Rectal smooth muscle tissue (tissue), 1 donor: ENCODE data around the gene WBP11.
"Not testable (repeated sequence)": the region's sequence is repeated elsewhere in the genome, so short reads cannot be mapped to it uniquely, and the experiment has no call there.

Experiments
- H3K27ac ChIP-seq: one replicate; pipeline ENCODE4 v1.7.0; 2013; ENCODE audit warnings: low read depth, low read length, inconsistent platforms
- H3K27me3 ChIP-seq: one replicate; pipeline ENCODE4 v1.7.0; 2013; ENCODE audit warnings: low read length; ENCODE audit not compliant: control insufficient read depth, insufficient read depth
- H3K36me3 ChIP-seq: one replicate; pipeline ENCODE4 v1.7.0; 2013; ENCODE audit warnings: low read length; ENCODE audit not compliant: control insufficient read depth, insufficient read depth
- H3K4me1 ChIP-seq: one replicate; pipeline ENCODE4 v1.7.0; 2013; ENCODE audit warnings: low read length; ENCODE audit not compliant: control insufficient read depth, insufficient read depth
- H3K4me3 ChIP-seq: one replicate; pipeline ENCODE4 v1.7.0; 2013; ENCODE audit warnings: low read length
- H3K9ac ChIP-seq: one replicate; pipeline ENCODE4 v1.7.0; 2013; ENCODE audit warnings: low read length

The WBP11 gene

GRCh38 chr12:14767617-14768016 is 35.7 kb downstream of the WBP11 start:
- no peak overlapping the region for H3K27ac ChIP-seq
- H3K4me1 ChIP-seq: peaks cover 4% of the 10 kb centered on the region
- H3K36me3 ChIP-seq: no peaks in the 10 kb centered on the region
- H3K4me3 ChIP-seq: no peak overlapping the region
- H3K9ac ChIP-seq: no peak overlapping the region
- no peaks in the 10 kb centered on the region for H3K27me3 ChIP-seq

GRCh38 chr12:14766649-14767215 is 36.5 kb downstream of the WBP11 start:
- Histone ChIP-seq H3K9ac (no peak overlapping the region), H3K36me3 (no peaks in the 10 kb centered on the region), H3K4me1 (peaks cover 4% of the 10 kb centered on the region), H3K27me3 (no peaks in the 10 kb centered on the region), H3K4me3 (no peak overlapping the region), H3K27ac (no peak overlapping the region)

GRCh38 chr12:14766020-14766419 is 37.3 kb downstream of the WBP11 start:
- H3K36me3 ChIP-seq, H3K4me1 ChIP-seq, H3K9ac ChIP-seq, H3K27me3 ChIP-seq, H3K4me3 ChIP-seq, H3K27ac ChIP-seq: not testable (repeated sequence)

GRCh38 chr12:14765398-14765797 is 37.9 kb downstream of the WBP11 start:
- no peak overlapping the region for H3K27ac ChIP-seq
- H3K27me3 ChIP-seq: no peaks in the 10 kb centered on the region
- H3K4me1 ChIP-seq: peaks cover 4% of the 10 kb centered on the region
- no peak overlapping the region for H3K9ac ChIP-seq
- H3K36me3 ChIP-seq: no peaks in the 10 kb centered on the region
- H3K4me3 ChIP-seq: no peak overlapping the region

- H3K36me3 ChIP-seq, H3K4me1 ChIP-seq, H3K4me3 ChIP-seq, H3K9ac ChIP-seq, H3K27ac ChIP-seq, H3K27me3 ChIP-seq: not testable (repeated sequence)
These were observed 43.5 kb downstream of the WBP11 start for GRCh38 chr12:14759711-14760280.

GRCh38 chr12:14756334-14757143 is 46.7 kb downstream of the WBP11 start:
- Histone ChIP-seq H3K9ac (no peak overlapping the region), H3K4me3 (no peak overlapping the region), H3K4me1 (no peaks in the 10 kb centered on the region), H3K27ac (no peak overlapping the region), H3K27me3 (no peaks in the 10 kb centered on the region), H3K36me3 (no peaks in the 10 kb centered on the region)

GRCh38 chr12:14751986-14752385 is 51.3 kb downstream of the WBP11 start:
- Histone ChIP-seq H3K36me3 (no peaks in the 10 kb centered on the region), H3K27ac (no peak overlapping the region), H3K4me3 (no peak overlapping the region), H3K4me1 (no peaks in the 10 kb centered on the region), H3K9ac (no peak overlapping the region), H3K27me3 (no peaks in the 10 kb centered on the region)

GRCh38 chr12:14743061-14743460 is 60.2 kb downstream of the WBP11 start:
- Histone ChIP-seq H3K9ac (no peak overlapping the region), H3K36me3 (no peaks in the 10 kb centered on the region), H3K27ac (no peak overlapping the region), H3K4me3 (no peak overlapping the region), H3K27me3 (no peaks in the 10 kb centered on the region), H3K4me1 (no peaks in the 10 kb centered on the region)

- Histone ChIP-seq H3K4me3 (no peak overlapping the region), H3K36me3 (no peaks in the 10 kb centered on the region), H3K27me3 (no peaks in the 10 kb centered on the region), H3K4me1 (no peaks in the 10 kb centered on the region), H3K27ac (no peak overlapping the region), H3K9ac (no peak overlapping the region)
These were observed 61.3 kb downstream of the WBP11 start for GRCh38 chr12:14741942-14742341.

GRCh38 chr12:14741153-14741552 is 62.1 kb downstream of the WBP11 start:
- Histone ChIP-seq H3K36me3 (no peaks in the 10 kb centered on the region), H3K27ac (no peak overlapping the region), H3K9ac (no peak overlapping the region), H3K27me3 (no peaks in the 10 kb centered on the region), H3K4me3 (no peak overlapping the region), H3K4me1 (no peaks in the 10 kb centered on the region)

GRCh38 chr12:14736441-14736840 is 66.8 kb downstream of the WBP11 start:
- not testable (repeated sequence) for H3K9ac ChIP-seq, H3K4me3 ChIP-seq, H3K27me3 ChIP-seq, H3K36me3 ChIP-seq, H3K4me1 ChIP-seq, H3K27ac ChIP-seq
